ENCODE measurements around the gene NUP214. TPM values are rescaled to one million over a fixed set of nuclear protein-coding genes. Genes with fewer than 3 reads are reported as not detected.

Gene NUP214
- total RNA-seq, 6 experiments from 2014 or later, result 34.2 to 43.7 (median 39.3) TPM

DNA sequence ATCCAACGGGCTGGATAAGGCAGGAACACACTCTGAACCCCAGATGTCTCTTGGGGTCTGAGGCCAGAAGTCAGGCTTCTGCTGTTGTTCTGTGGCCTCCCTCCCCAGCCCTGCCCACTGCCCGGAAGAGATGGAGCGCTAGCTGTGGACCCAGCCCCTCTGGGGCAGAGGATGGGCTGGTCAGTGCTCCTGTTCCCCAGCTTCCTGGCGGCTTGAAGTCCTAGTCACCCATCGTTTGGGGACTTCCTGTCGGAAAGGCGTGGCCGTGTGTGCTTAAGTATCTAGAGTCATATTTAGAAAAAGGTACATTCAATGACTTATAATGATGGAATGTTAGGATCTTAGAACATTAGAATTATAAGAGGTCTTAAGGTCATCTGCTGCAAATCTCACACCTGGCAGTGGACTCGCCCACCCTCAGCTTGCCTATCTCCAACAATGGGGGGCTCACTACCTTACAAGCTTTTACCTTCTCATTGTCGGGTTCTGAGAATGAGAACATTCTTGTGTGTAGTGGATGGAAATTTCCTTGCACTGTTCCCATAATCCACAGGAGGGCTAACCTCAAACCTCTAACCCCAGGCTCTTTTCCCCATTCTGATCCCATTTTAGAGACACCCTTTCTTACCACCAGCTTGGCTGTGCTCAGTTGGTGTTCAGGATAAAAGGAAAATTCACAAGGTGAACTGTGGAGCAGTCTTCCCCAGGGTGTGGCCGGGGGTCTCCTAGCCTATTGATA lies 42.4 kb upstream of the NUP214 start:
- peaks cover 32% of the 10 kb centered on the region for H3K27me3 Mint-ChIP-seq (ENCODE audit: insufficient read depth)
- no peaks in the 10 kb centered on the region for H3K9me3 Mint-ChIP-seq
- no peaks in the 10 kb centered on the region for H3K4me1 Mint-ChIP-seq (ENCODE audit: low read depth)
- no peak overlapping the region for H3K27ac Mint-ChIP-seq
- no peaks in the 10 kb centered on the region for H3K36me3 Mint-ChIP-seq (ENCODE audit: low read depth)
- TF ChIP-seq, protein P1, sequence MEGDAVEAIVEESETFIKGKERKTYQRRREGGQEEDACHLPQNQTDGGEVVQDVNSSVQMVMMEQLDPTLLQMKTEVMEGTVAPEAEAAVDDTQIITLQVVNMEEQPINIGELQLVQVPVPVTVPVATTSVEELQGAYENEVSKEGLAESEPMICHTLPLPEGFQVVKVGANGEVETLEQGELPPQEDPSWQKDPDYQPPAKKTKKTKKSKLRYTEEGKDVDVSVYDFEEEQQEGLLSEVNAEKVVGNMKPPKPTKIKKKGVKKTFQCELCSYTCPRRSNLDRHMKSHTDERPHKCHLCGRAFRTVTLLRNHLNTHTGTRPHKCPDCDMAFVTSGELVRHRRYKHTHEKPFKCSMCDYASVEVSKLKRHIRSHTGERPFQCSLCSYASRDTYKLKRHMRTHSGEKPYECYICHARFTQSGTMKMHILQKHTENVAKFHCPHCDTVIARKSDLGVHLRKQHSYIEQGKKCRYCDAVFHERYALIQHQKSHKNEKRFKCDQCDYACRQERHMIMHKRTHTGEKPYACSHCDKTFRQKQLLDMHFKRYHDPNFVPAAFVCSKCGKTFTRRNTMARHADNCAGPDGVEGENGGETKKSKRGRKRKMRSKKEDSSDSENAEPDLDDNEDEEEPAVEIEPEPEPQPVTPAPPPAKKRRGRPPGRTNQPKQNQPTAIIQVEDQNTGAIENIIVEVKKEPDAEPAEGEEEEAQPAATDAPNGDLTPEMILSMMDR (IDR thresholded peaks at IDR 0.05), result no peak; the same call in 1 of the 2 replicates
- no peak for DNase-seq
- H3K4me3 Mint-ChIP-seq, result no peak overlapping the region

DNA sequence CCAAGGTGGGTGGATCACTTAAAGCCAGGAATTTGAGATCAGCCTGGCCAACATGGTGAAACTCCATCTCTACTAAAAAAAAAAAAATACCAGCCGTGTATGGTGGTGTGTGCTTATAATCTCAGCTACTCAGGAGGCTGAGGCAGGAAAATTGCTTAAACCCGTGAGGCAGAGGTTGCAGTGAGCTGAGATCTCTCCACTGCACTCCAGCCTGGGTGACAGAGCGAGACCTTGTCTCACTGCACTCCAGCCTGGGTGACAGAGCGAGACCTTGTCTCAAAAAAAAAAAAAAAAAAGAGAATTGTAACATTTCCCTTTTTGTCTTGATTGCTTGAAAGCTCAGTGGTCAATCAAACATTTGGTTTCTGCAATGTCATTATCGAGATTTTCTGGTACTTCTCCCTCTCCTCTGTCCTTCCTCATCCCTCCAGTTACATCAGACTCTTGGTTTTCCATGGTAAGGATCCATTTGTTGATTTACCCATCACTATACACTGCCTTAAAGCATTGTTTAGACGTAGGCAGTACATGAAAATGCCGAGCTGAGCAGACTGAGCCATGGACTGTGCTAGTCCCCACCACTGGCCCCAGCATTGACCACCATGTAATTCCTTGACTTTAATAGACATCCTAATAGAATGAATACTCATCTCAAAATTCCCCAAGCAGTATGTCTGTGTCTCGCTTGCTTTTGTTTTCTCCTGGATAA lies 40.6 kb upstream of the NUP214 start:
- Mint-ChIP-seq H3K36me3 (ENCODE audit: low read depth) (no peaks in the 10 kb centered on the region), H3K27me3 (ENCODE audit: insufficient read depth) (peaks cover 38% of the 10 kb centered on the region), H3K9me3 (no peaks in the 10 kb centered on the region), H3K27ac (no peak overlapping the region), H3K4me1 (ENCODE audit: low read depth) (no peaks in the 10 kb centered on the region), H3K4me3 (no peak overlapping the region)
- TF ChIP-seq, protein P1 (IDR thresholded peaks at IDR 0.05), result no peak
- DNase-seq, result no peak

DNA sequence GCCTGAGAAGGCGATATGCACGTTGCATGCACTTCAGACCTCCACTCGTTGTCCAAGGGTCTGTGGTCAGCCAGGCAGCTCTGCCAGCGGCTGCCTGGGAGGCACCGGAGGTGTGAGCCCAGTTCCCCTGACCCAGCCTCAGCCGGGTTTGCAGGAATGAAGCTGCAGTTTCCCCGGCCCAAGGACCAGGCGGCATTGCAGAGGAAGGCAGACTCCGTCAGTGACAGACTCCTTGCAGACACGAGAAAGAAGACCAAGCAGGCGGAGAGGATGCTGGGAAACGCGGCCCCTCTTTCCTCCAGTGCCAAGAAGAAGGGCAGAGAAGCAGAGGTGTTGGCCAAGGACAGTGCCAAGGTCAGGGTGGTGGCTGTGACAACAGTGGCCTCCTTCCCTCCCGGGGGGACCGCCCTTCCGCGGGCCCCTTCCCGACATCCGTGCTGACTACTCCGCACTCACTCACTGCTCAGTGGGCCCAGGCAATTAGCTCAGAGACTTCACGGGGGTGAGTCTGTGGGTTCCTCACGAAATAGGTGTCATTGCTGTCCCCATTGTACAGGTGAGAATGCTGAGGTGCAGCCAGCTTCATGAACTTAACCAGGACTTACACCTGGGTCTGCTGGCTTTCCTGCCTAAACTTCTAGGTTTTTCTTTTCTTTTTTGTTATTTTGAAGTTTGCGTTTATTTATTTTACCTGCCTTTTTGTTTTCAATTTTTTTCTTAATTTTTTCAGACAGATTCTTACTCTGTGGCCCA lies 39.8 kb upstream of the NUP214 start:
- H3K4me3 Mint-ChIP-seq, result no peak overlapping the region
- H3K9me3 Mint-ChIP-seq, result no peaks in the 10 kb centered on the region
- no peaks in the 10 kb centered on the region for H3K4me1 Mint-ChIP-seq (ENCODE audit: low read depth)
- TF ChIP-seq, protein P1 (IDR thresholded peaks at IDR 0.05), result no peak
- no peak for DNase-seq
- peaks cover 33% of the 10 kb centered on the region for H3K27me3 Mint-ChIP-seq (ENCODE audit: insufficient read depth)
- H3K27ac Mint-ChIP-seq, result no peak overlapping the region
- no peaks in the 10 kb centered on the region for H3K36me3 Mint-ChIP-seq (ENCODE audit: low read depth)

DNA sequence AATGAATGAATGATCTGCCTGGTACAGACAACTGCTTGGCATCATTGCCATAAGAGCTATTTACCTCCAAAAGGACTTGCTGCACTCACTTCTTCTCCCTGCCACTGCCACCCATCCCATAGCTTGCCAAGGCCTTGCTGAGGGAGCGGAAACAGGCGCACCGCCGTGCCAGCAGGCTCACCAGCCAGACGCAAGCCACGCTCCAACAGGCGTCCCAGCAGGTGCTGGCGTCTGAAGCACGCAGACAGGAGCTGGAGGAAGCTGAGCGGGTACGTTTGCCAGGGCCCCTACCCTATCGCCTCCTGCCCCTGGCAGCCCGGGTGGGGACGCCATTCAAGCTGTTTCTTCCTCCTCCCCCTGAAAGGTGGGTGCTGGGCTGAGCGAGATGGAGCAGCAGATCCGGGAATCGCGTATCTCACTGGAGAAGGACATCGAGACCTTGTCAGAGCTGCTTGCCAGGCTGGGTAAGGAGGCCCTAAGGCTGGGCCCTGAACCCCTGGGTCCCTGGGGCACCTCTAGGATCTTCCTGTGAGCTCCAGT lies 38.0 kb upstream of the NUP214 start:
- Mint-ChIP-seq H3K9me3 (no peaks in the 10 kb centered on the region), H3K27me3 (ENCODE audit: insufficient read depth) (peaks cover 25% of the 10 kb centered on the region), H3K4me1 (ENCODE audit: low read depth) (no peaks in the 10 kb centered on the region), H3K4me3 (no peak overlapping the region), H3K27ac (no peak overlapping the region), H3K36me3 (ENCODE audit: low read depth) (no peaks in the 10 kb centered on the region)
- DNase-seq, result no peak
- TF ChIP-seq, protein P1 (IDR thresholded peaks at IDR 0.05), result no peak

DNA sequence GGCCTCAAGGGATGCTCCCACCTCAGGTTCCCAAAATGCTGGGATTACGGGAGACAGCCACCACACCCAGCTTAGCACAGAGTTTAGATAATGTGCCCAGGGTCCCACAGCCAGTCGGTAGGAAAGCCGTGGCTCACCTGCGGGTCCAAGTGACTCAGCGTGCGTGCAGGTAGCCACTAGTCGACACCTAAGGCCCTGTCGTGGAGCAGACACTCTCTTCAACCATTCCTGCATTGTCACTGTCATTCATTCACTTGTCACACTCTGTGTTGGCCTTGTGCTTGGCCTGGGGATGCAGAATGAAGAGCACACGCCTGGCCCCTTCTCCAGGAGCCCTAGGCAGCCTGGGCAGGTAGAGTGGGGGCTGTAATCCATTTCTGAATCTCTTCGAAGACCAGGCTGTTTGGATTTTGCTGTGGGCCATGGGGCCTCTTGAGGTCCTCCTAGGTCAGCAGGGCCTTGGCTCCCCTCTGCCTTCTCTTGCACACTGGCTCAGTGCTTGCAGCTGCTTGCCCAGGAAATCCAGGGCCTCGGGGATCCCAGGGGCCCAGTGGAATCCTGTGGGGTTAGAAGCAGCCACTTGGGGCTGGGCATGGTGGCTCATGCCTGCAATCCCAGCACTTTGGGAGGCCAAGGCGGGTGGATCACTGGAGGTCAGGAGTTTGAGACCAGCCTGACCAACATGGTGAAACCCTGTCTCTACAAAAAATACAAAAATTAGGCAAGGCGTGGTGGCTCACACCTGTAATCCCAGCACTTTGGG lies 35.2 kb upstream of the NUP214 start:
- Mint-ChIP-seq H3K27me3 (ENCODE audit: insufficient read depth) (peaks cover 24% of the 10 kb centered on the region), H3K27ac (no peak overlapping the region), H3K4me1 (ENCODE audit: low read depth) (peaks cover 10% of the 10 kb centered on the region), H3K9me3 (no peaks in the 10 kb centered on the region), H3K4me3 (no peak overlapping the region), H3K36me3 (ENCODE audit: low read depth) (no peaks in the 10 kb centered on the region)
- TF ChIP-seq, protein P1 (IDR thresholded peaks at IDR 0.05), result no peak
- DNase-seq, result no peak

Measured in HFFc6 (cell line).